ENCODE data around the gene ALDH4A1.

DNA sequence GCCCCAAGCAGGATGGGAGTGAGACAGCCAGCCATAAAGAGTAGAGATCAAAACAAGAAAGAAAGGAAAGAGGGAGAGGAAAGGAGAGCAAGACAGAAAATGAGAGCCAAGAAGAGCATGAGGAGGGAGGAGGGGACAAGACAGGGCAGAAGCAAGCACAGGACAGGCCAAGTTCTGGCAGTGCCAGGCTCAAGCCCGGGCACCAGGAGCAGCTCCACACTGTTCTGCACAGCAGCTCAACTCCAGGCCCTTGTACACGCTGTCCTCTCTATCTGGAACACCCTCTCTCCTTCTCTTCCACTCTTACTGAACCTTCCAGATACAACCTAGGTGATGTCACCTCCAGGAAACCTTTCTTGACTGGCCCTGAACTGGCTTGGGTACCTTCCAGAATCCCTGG is 42.5 kb upstream of the ALDH4A1 start:
- TF ChIP-seq, protein P1, sequence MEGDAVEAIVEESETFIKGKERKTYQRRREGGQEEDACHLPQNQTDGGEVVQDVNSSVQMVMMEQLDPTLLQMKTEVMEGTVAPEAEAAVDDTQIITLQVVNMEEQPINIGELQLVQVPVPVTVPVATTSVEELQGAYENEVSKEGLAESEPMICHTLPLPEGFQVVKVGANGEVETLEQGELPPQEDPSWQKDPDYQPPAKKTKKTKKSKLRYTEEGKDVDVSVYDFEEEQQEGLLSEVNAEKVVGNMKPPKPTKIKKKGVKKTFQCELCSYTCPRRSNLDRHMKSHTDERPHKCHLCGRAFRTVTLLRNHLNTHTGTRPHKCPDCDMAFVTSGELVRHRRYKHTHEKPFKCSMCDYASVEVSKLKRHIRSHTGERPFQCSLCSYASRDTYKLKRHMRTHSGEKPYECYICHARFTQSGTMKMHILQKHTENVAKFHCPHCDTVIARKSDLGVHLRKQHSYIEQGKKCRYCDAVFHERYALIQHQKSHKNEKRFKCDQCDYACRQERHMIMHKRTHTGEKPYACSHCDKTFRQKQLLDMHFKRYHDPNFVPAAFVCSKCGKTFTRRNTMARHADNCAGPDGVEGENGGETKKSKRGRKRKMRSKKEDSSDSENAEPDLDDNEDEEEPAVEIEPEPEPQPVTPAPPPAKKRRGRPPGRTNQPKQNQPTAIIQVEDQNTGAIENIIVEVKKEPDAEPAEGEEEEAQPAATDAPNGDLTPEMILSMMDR (IDR thresholded peaks at IDR 0.05; ENCODE audit: low read length), result no peak
- TF ChIP-seq EZH2 (optimal IDR thresholded peaks at IDR 0.05; ENCODE audit: low read depth, low read length), result no peak
